Aorta (tissue), 5 donors: ENCODE data around the gene CLBA1. TPM values are rescaled to one million over a fixed set of nuclear protein-coding genes. Genes with fewer than 3 reads are reported as not detected.
A peak's percentile ranks its signal among the peaks of the same experiment; 100 is the strongest.

Experiments
- ATAC-seq: fragments of 200-7000 bp; cut with Tn5 transposase; one replicate; pipeline ENCODE4 v1.9.1; 2022; ENCODE audit warnings: moderate library complexity; ENCODE audit not compliant: low FRiP score
- DNase-seq, 2 donors: peaks; one replicate each; pipeline ENCODE4 v3.0.0-alpha.2; 2020
- H3K27ac ChIP-seq, 2 donors: one replicate each; pipeline ENCODE4 v1.5.1; 2013; ENCODE audit warnings: low read length in 2 of 2, mild to moderate bottlenecking in 2 of 2, moderate library complexity in 2 of 2, control low read depth in 1 of 2, inconsistent platforms in 1 of 2, low read depth in 1 of 2
- H3K27me3 ChIP-seq, 2 donors: one replicate each; pipeline ENCODE4 v1.6.1; 2013; ENCODE audit warnings: control low read depth in 1 of 2, low read length in 1 of 2, mild to moderate bottlenecking in 1 of 2, moderate library complexity in 1 of 2; ENCODE audit not compliant: insufficient read depth in 2 of 2, control insufficient read depth in 1 of 2
- H3K36me3 ChIP-seq, 2 donors: one replicate each; pipeline ENCODE4 v1.6.1; 2013; ENCODE audit warnings: control low read depth in 1 of 2, low read length in 1 of 2, mild to moderate bottlenecking in 1 of 2; ENCODE audit not compliant: insufficient read depth in 2 of 2, control insufficient read depth in 1 of 2
- H3K4me1 ChIP-seq, 2 donors: one replicate each; pipeline ENCODE4 v1.6.1; 2013; ENCODE audit warnings: low read length in 2 of 2, control low read depth in 1 of 2, mild to moderate bottlenecking in 1 of 2, moderate library complexity in 1 of 2; ENCODE audit not compliant: insufficient read depth in 2 of 2, control insufficient read depth in 1 of 2
- H3K4me3 ChIP-seq, 2 donors: one replicate each; pipeline ENCODE4 v1.5.1; 2013; ENCODE audit warnings: low read length in 2 of 2, control low read depth in 1 of 2, mild to moderate bottlenecking in 1 of 2
- H3K9me3 ChIP-seq: one replicate; pipeline ENCODE4 v1.6.1; 2013; ENCODE audit warnings: mild to moderate bottlenecking, low read length; ENCODE audit not compliant: control insufficient read depth
- whole genome bisulfite sequencing, 2 donors: extraction: QIAGEN DNeasy Blood & Tissue Kit; methylation state at CpG; one replicate each; pipeline ENCODE4 v1.1.7; 2013; 5-methylcytosine and 5-hydroxymethylcytosine counted together
- intact Hi-C, 2 donors: fragments of 100-400 bp; cut with DNase I; formaldehyde crosslinking; loops; one replicate each; pipeline versions ENCODE4 v1.14.2 to v1.15.0; 2022
- polyA plus RNA-seq, 2 donors: library from polyadenylated mRNA; stranded (reverse); fragments of 200-250 nt; gene quantifications; one replicate each; pipeline ENCODE4 v1.2.3, GENCODE V29; 2013
- total RNA-seq, 2 donors: library from RNA; stranded (reverse); fragmentation: NEBNext Ultra II Directional; extraction: Animal tissue kit (Norgen Biotek cat#: 25700); gene quantifications; one replicate each; pipeline ENCODE4 v1.2.1, GENCODE V29; 2021
- donor health status: healthy with polysubstance abuse.
- donor health status: Bipolar disorder and iron deficiency.
- donor health status: DM: no; HTN: no; CAD: no.
- donor health status: DM: no; HTN: no; CAD: no.
- donor health status: DM: yes; HTN: yes; CAD: no.

The CLBA1 gene
- total and polyA plus RNA-seq, 4 donors, result 1.8 to 10.2 (median 3.9) TPM

GRCh38 chr14:104966261-104966865, 19.2 kb upstream of the CLBA1 start:
- Histone ChIP-seq H3K4me3 (no peak overlapping the region), H3K36me3 (no peaks in the 10 kb centered on the region), H3K27me3 (no peaks in the 10 kb centered on the region), H3K27ac (no peak overlapping the region), H3K9me3 (no peaks in the 10 kb centered on the region), H3K4me1 (no peaks in the 10 kb centered on the region)
- 88 to 90% methylated on average over 9 of the region's 9 CpGs for WGBS, 2 donors
- DNase-seq (no peak), ATAC-seq (no peak)
- intact Hi-C loops, result loop anchor here (2.0 to 5.0 kb wide), 3 partner anchors 30 to 69 kb away; no protein-coding TSS in a partner anchor

GRCh38 chr14:104966981-104967385, 18.6 kb upstream of the CLBA1 start:
- Histone ChIP-seq H3K36me3 (no peaks in the 10 kb centered on the region), H3K4me1 (no peaks in the 10 kb centered on the region), H3K27me3 (no peaks in the 10 kb centered on the region), H3K27ac (no peak overlapping the region), H3K9me3 (no peaks in the 10 kb centered on the region), H3K4me3 (no peak overlapping the region)
- WGBS, 2 donors, result 48 to 53% methylated on average over 8 of the region's 8 CpGs
- ATAC-seq, result peak; percentile 0
- intact Hi-C loops, result loop anchor here (2.0 to 5.0 kb wide), 3 partner anchors 30 to 70 kb away; no protein-coding TSS in a partner anchor
- no peak for DNase-seq

- no peaks in the 10 kb centered on the region for H3K4me1 ChIP-seq
- no peaks in the 10 kb centered on the region for H3K36me3 ChIP-seq
- intact Hi-C loops, result loop anchor here (2.0 to 5.0 kb wide), 3 partner anchors 31 to 70 kb away; no protein-coding TSS in a partner anchor
- no peaks in the 10 kb centered on the region for H3K9me3 ChIP-seq
- DNase-seq (peak; percentile 82 to 85), ATAC-seq (peak; percentile 67)
- no peaks in the 10 kb centered on the region for H3K27me3 ChIP-seq
- no peak overlapping the region for H3K4me3 ChIP-seq
- 2% methylated on average over 28 to 36 of the region's 36 CpGs for WGBS, 2 donors
- H3K27ac ChIP-seq, result peak overlapping the region in 1 of 2 donors; percentile 15
Observed at GRCh38 chr14:104967386-104968152, 18.0 kb upstream of the CLBA1 start.

- H3K27me3 ChIP-seq, result no peaks in the 10 kb centered on the region
- DNase-seq, result peak; percentile 92 to 93
- no peak overlapping the region for H3K4me3 ChIP-seq
- peak; percentile 53 for ATAC-seq
- no peaks in the 10 kb centered on the region for H3K9me3 ChIP-seq
- no peaks in the 10 kb centered on the region for H3K4me1 ChIP-seq
- H3K27ac ChIP-seq, result peak overlapping the region in 1 of 2 donors; percentile 13
- no peaks in the 10 kb centered on the region for H3K36me3 ChIP-seq
- intact Hi-C loops, result loop anchor here in 1 of 2 donors (5.0 kb wide), 1 partner anchor 71 kb away; no protein-coding TSS in a partner anchor
- WGBS, 2 donors, result 10 to 14% methylated on average over 12 of the region's 12 CpGs
Observed at GRCh38 chr14:104968153-104968527, 17.4 kb upstream of the CLBA1 start.

- intact Hi-C loops, result loop anchor here in 1 of 2 donors (5.0 kb wide), 1 partner anchor 71 kb away; no protein-coding TSS in a partner anchor
Observed at GRCh38 chr14:104968541-104969401, 16.8 kb upstream of the CLBA1 start.

GRCh38 chr14:104969741-104970230, 15.8 kb upstream of the CLBA1 start:
- 90 to 91% methylated on average over 10 of the region's 10 CpGs for WGBS, 2 donors
- DNase-seq, result no peak
- H3K9me3 ChIP-seq, result no peaks in the 10 kb centered on the region

More at GRCh38 chr14:104968541-104969401, 16.8 kb upstream of the CLBA1 start:
- H3K36me3 ChIP-seq, result no peaks in the 10 kb centered on the region
- DNase-seq (no peak), ATAC-seq (no peak)
- H3K27me3 ChIP-seq, result no peaks in the 10 kb centered on the region
- no peaks in the 10 kb centered on the region for H3K4me1 ChIP-seq
- no peaks in the 10 kb centered on the region for H3K9me3 ChIP-seq
- peak overlapping the region in 1 of 2 donors; percentile 13 for H3K27ac ChIP-seq
- H3K4me3 ChIP-seq, result no peak overlapping the region
- 77 to 80% methylated on average over 21 of the region's 21 CpGs for WGBS, 2 donors

GRCh38 chr14:104970231-104971068, 15.1 kb upstream of the CLBA1 start:
- intact Hi-C loops, result loop anchor here (5.0 kb wide), 2 partner anchors 52 to 122 kb away; partner anchors contain the start of gene CDCA4 (in 1 of the 2)
- H3K4me1 ChIP-seq, result no peaks in the 10 kb centered on the region
- peak; percentile 87 to 89 for DNase-seq

More at GRCh38 chr14:104969741-104970230, 15.8 kb upstream of the CLBA1 start:
- Histone ChIP-seq H3K36me3 (no peaks in the 10 kb centered on the region), H3K4me3 (no peak overlapping the region), H3K27ac (no peak overlapping the region), H3K27me3 (no peaks in the 10 kb centered on the region), H3K4me1 (no peaks in the 10 kb centered on the region)
- ATAC-seq, result no peak
- intact Hi-C loops, result loop anchor here (5.0 kb wide), 3 partner anchors 53 to 123 kb away; partner anchors contain the start of gene CDCA4 (in 1 of the 2)

More at GRCh38 chr14:104970231-104971068, 15.1 kb upstream of the CLBA1 start:
- no peaks in the 10 kb centered on the region for H3K36me3 ChIP-seq
- no peak overlapping the region for H3K4me3 ChIP-seq
- no peaks in the 10 kb centered on the region for H3K27me3 ChIP-seq
- H3K9me3 ChIP-seq, result no peaks in the 10 kb centered on the region
- WGBS, 2 donors, result 89 to 90% methylated on average over 19 of the region's 19 CpGs
- no peak overlapping the region for H3K27ac ChIP-seq
- peak; percentile 21 for ATAC-seq
